Activated CD4-positive, alpha-beta T cell treated with anti-CD3 and anti-CD28 coated beads for 36 hours (primary cell): ENCODE measurements around the gene SMAD7. TPM values are rescaled to one million over a fixed set of nuclear protein-coding genes. Genes with fewer than 3 reads are reported as not detected.
A peak's percentile ranks its signal among the peaks of the same experiment; 100 is the strongest.

Source experiments
- ATAC-seq: fragments of 200-7000 bp; cut with Tn5 transposase; one replicate; pipeline ENCODE4 v1.10.0; 2021; ENCODE audit warnings: mild to moderate bottlenecking, moderate library complexity
- CTCF ChIA-PET: fragments of 350-600 bp; sonication (Branson Sonifier 250); formaldehyde crosslinking; loops from one replicate; lab custom pipeline; 2021; ENCODE audit warnings: antibody characterized with exemption; lab: Charles Lee
- POLR2A ChIA-PET: fragments of 350-600 bp; sonication (Branson Sonifier 250); formaldehyde crosslinking; loops from one replicate; lab custom pipeline; 2021; ENCODE audit warnings: antibody characterized with exemption, inconsistent platforms; lab: Charles Lee
- DNase-seq: peaks from one replicate; pipeline ENCODE4 v3.0.0-alpha.2; 2020
- H3K27ac Mint-ChIP-seq: one replicate; pipeline ENCODE4 v1.8.0; 2021; ENCODE audit warnings: mixed read lengths
- H3K27me3 Mint-ChIP-seq: one replicate; pipeline ENCODE4 v1.8.0; 2021; ENCODE audit warnings: mixed read lengths
- H3K36me3 Mint-ChIP-seq: one replicate; pipeline ENCODE4 v1.8.0; 2021; ENCODE audit warnings: low read depth, mixed read lengths
- H3K4me1 Mint-ChIP-seq: one replicate; pipeline ENCODE4 v1.8.0; 2021; ENCODE audit warnings: mixed read lengths
- H3K4me3 Mint-ChIP-seq: one replicate; pipeline ENCODE4 v1.8.0; 2021; ENCODE audit warnings: mild to moderate bottlenecking, moderate library complexity, mixed read lengths
- H3K9me3 Mint-ChIP-seq: one replicate; pipeline ENCODE4 v1.8.0; 2021; ENCODE audit warnings: low read depth, mixed read lengths
- intact Hi-C, 2 experiments: fragments of 100-400 bp; cut with DNase I in 1 of 2; cut with micrococcal nuclease in 1 of 2; formaldehyde crosslinking; loops; one replicate each; pipeline versions ENCODE4 v1.14.2 to v1.15.1; 2022 to 2024; cut with DNase I, micrococcal nuclease
- total RNA-seq, 2 experiments: library from RNA; stranded (reverse); gene quantifications; one replicate each; pipeline ENCODE4 v1.2.3, GENCODE V29; 2021

SMAD7 gene
- total RNA-seq, 2 experiments from 2014 or later: 7.2 to 9.3 TPM

DNA sequence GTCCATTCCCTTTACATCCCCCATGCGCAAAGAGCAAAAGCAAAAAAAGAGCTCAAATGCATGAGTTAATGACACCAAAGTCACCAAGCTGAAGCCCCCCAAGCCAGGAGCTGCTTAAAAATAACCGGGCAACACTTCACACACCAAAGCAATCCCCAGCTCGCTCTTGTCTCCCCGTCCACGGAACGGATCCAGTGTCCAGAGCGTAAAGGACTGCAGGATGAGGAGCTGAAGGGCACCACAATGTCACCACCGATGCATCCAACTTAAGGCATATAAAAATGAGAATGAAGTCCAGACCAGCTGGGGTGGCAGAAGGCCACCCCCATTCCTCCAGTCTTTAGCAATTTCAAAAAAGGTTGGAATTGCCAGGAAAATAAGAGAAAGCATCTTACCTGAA lies 8.7 kb downstream of the SMAD7 start:
- ChIA-PET CTCF (interaction anchor here (1.5 kb wide), 1 partner anchor 14 kb away, joined by 8 read pairs; no protein-coding TSS in a partner anchor), POLR2A (no interaction called here)
- intact Hi-C loops: no loop called here
- no peaks in the 10 kb centered on the region for H3K9me3 Mint-ChIP-seq
- no peak overlapping the region for H3K4me3 Mint-ChIP-seq
- DNase-seq (no peak), ATAC-seq (no peak)
- peak overlapping the region; percentile 95 for H3K27ac Mint-ChIP-seq
- H3K27me3 Mint-ChIP-seq: no peaks in the 10 kb centered on the region
- H3K36me3 Mint-ChIP-seq: peaks cover 39% of the 10 kb centered on the region
- peaks cover 94% of the 10 kb centered on the region for H3K4me1 Mint-ChIP-seq

DNA sequence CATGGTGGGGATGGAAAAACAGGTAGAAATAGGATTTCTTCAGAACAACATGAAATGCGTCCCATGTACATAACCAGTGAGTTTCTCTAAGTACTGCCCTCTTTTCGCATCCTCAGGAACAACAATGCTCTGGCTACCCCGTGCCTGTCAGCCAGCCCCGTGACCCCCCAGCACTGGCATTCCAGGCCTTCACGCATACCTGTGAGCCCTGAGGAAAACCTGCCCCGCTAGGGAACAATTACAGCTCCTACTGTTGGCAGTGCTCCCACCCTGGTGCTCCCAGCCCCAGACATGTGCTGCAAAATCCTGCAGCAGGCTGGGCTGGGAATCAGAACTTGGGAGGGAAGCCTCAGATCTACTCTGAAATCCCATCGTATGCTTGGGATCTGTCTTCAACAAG lies 9.1 kb downstream of the SMAD7 start:
- H3K27ac Mint-ChIP-seq: peak overlapping the region; percentile 95
- intact Hi-C loops: loop anchor here (1.0 kb wide), 2 partner anchors 9 to 11 kb away; no protein-coding TSS in a partner anchor
- ATAC-seq (no peak), DNase-seq (no peak)
- peaks cover 91% of the 10 kb centered on the region for H3K4me1 Mint-ChIP-seq
- ChIA-PET POLR2A (interaction anchor here (0.5 kb wide), 1 partner anchor 22 kb away, joined by 6 read pairs; no protein-coding TSS in a partner anchor), CTCF (interaction anchor here (1.5 kb wide), 1 partner anchor 13 kb away, joined by 8 read pairs; no protein-coding TSS in a partner anchor)
- no peaks in the 10 kb centered on the region for H3K27me3 Mint-ChIP-seq
- H3K4me3 Mint-ChIP-seq: peak overlapping the region; percentile 65
- peaks cover 36% of the 10 kb centered on the region for H3K36me3 Mint-ChIP-seq
- no peaks in the 10 kb centered on the region for H3K9me3 Mint-ChIP-seq

DNA sequence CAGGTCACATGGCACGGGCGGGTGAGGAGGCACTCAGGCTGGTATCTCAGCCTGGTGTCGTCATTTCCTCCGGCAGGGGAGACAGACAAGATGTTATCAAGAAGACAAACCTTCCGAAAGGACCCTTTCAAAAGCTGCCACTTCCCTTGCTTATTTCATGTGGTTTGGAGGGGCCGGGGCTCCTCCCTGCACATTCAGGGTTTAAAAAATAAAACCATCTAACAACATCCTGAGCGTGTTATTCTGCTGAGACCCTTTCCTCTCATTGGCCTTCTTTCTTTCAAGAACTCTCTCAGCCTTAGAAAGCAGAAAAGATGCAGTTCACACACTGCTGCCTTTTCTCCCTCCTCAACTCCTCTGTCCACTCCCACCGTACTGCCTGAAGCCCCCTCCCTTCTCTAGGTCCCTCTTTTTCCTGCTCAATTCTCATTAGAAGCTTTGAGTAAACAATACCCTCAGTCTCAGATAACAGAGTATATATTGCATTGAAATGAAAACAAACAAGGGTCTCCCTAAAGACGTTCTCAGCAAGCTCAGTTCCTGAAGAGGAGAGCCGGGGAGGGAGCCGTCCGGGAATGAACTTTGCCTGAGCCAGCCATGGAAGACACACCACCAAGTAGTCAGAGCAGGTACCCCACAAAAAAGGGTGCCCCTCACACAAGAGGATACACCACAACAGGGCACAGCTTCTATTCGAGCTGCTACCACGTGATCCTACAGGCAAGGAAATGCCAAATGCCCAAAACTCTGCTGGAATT lies 9.7 kb downstream of the SMAD7 start:
- peak overlapping the region; percentile 95 for H3K27ac Mint-ChIP-seq
- ATAC-seq (peak; percentile 88), DNase-seq (peak; percentile 82)
- H3K36me3 Mint-ChIP-seq: peaks cover 31% of the 10 kb centered on the region
- H3K9me3 Mint-ChIP-seq: no peaks in the 10 kb centered on the region
- no peaks in the 10 kb centered on the region for H3K27me3 Mint-ChIP-seq
- H3K4me3 Mint-ChIP-seq: peak overlapping the region; percentile 65
- POLR2A ChIA-PET: interaction anchor here (0.5 to 0.6 kb wide), 2 partner anchors 17 to 21 kb away, joined by 3 to 6 read pairs; no protein-coding TSS in a partner anchor
- intact Hi-C loops: loop anchor here (1.0 kb wide), 2 partner anchors 9 to 11 kb away; no protein-coding TSS in a partner anchor
- peaks cover 89% of the 10 kb centered on the region for H3K4me1 Mint-ChIP-seq
- CTCF ChIA-PET: interaction anchor here (1.5 kb wide), 1 partner anchor 13 kb away, joined by 8 read pairs; no protein-coding TSS in a partner anchor

DNA sequence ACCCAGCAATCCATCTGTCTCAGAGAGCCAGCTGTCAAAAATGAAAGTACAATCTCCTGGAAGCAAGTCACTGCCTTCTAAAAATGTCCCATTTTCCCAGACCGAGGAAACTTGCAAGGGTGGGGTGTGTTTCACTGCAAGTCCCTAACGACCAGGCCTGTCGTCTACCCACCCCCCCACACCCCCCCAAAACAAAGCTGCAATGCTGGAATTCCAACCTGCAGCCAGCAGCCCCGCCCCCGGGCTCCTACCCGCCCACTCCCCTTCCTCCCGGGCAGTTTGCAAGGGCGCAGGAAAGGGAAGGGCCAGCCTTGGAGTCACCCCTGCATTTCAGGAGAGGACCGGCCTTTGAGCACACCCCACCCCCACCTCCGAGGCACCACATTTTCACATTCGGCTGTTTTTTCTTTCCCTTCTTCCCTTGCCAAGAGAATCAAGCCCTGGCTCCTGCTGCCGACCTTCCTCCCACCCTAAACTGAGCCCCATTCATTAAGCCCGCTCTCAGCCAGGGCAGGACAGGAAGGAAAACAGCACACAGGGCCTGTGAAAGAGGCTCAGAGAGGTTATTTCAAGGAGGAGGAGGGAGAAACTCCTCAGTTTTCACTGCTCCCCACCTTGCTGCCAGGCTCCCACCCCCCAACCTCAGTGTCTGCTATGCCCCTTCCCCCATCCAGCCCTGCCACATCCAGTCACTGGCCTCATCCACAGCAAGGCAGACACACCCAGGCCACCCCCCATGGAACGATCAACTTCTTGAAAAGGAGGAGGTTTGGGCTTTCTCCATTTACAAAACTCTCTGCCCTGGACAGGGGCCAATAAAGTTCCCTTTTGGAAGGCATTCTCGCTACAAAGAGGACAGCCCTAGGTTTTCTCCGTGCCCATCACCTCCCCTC lies 11.3 kb downstream of the SMAD7 start:
- H3K9me3 Mint-ChIP-seq: no peaks in the 10 kb centered on the region
- peaks cover 87% of the 10 kb centered on the region for H3K4me1 Mint-ChIP-seq
- CTCF ChIA-PET: interaction anchor here (1.9 kb wide), 1 partner anchor 8 kb away, joined by 8 read pairs; no protein-coding TSS in a partner anchor
- POLR2A ChIA-PET: no interaction called here
- ATAC-seq (no peak), DNase-seq (peak; percentile 4)
- no peak overlapping the region for H3K4me3 Mint-ChIP-seq
- H3K36me3 Mint-ChIP-seq: peaks cover 21% of the 10 kb centered on the region
- intact Hi-C loops: loop anchor here in 1 of 2 experiments (10.0 kb wide), 1 partner anchor 1015 kb away; no protein-coding TSS in a partner anchor
- H3K27me3 Mint-ChIP-seq: no peaks in the 10 kb centered on the region
- H3K27ac Mint-ChIP-seq: peak overlapping the region; percentile 95

DNA sequence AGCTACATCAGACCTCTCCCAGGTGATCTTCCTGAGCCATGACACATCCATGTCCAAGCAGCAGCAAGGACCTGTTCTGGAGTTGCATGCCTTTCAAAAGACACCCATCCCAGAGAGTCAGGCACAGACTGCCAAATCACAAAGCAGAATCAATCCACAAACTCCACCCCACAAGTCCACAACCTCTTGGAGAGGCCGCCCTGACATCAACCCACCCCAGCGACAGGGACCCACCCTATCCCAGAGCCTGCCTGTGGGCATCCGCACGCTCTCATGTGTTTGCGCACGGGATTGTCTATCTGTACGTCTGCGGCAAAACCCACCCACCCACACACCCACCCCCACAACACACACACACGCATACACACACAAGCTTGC lies 11.9 kb downstream of the SMAD7 start:
- ChIA-PET CTCF (interaction anchor here (0.6 to 1.9 kb wide), 4 partner anchors 8 to 106 kb away, joined by 3 to 8 read pairs (median 4); no protein-coding TSS in a partner anchor), POLR2A (no interaction called here)
- no peaks in the 10 kb centered on the region for H3K9me3 Mint-ChIP-seq
- no peak overlapping the region for H3K27ac Mint-ChIP-seq
- peaks cover 21% of the 10 kb centered on the region for H3K36me3 Mint-ChIP-seq
- H3K4me3 Mint-ChIP-seq: no peak overlapping the region
- DNase-seq: peak; percentile 9
- ATAC-seq: no peak
- H3K27me3 Mint-ChIP-seq: no peaks in the 10 kb centered on the region
- intact Hi-C loops: loop anchor here in 1 of 2 experiments (10.0 kb wide), 1 partner anchor 1014 kb away; no protein-coding TSS in a partner anchor
- H3K4me1 Mint-ChIP-seq: peaks cover 87% of the 10 kb centered on the region

DNA sequence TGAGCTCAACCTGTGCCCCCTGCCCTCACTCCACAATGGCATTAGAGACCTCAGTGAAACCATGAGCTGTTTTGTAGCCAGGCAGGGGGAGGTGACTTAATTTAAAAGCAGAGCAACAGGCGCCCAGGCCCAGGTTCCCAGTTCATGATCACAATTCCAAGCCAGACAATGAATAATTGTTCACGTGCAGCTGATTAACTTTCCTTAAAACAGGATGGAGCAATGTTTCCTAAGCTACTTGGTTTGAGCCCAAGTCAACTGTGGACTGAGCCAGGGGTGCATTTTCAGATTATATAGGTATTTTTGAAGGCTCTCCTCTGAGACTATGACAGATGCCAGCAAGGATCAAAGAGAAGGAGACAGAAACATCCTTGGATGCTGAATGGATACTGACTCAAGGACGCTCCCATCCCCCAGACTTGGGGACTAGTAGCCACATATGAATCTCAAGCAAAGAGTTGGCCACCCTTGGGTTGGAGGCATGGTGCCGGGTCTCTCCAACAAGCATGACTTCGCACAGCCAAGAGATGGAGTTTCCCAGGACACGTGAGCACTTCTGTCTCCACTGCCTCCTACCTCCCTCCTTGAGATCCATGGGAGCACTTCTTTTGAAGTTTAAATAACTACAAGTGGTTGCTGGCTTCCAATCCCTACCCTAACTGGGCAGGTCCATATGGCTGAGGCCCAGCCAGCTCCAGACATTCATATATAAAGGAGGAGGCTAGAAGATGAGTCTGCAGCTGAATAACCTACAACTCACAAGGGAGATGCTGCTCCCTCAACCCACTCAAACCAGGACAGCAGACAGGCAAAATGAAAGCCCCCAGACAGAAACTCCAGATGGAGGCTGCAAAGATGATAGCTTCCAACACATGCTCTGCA lies 12.7 kb downstream of the SMAD7 start:
- H3K27me3 Mint-ChIP-seq: no peaks in the 10 kb centered on the region
- H3K27ac Mint-ChIP-seq: no peak overlapping the region
- DNase-seq: no peak
- intact Hi-C loops: loop anchor here in 1 of 2 experiments (10.0 kb wide), 1 partner anchor 1013 kb away; no protein-coding TSS in a partner anchor
- H3K4me3 Mint-ChIP-seq: no peak overlapping the region
- no peaks in the 10 kb centered on the region for H3K9me3 Mint-ChIP-seq
- peaks cover 19% of the 10 kb centered on the region for H3K36me3 Mint-ChIP-seq
- CTCF ChIA-PET: interaction anchor here (0.6 to 1.9 kb wide), 5 partner anchors 9 to 245 kb away, joined by 3 to 8 read pairs (median 4); no protein-coding TSS in a partner anchor
- POLR2A ChIA-PET: interaction anchor here (0.7 kb wide), 1 partner anchor 15 kb away, joined by 3 read pairs; no protein-coding TSS in a partner anchor
- ATAC-seq: no peak
- peaks cover 87% of the 10 kb centered on the region for H3K4me1 Mint-ChIP-seq

DNA sequence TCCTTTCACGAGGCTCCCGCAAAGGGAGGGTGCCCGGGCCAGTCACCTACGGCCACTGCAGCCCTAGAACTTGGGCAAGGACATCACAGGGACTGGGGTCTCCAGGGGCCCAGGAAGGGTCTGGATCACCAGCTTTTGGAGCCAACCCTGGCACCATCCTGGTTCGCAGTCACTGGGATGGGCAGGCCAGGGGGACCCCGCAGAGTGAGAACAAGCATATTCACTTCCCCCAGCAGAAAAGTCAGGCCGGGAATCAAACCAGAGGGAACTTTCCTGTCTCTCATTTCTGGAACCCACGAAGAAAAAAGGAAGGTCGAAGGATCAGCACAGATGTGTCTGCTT lies 15.4 kb downstream of the SMAD7 start:
- DNase-seq (no peak), ATAC-seq (no peak)
- Mint-ChIP-seq H3K27me3 (no peaks in the 10 kb centered on the region), H3K4me3 (peak overlapping the region; percentile 60), H3K36me3 (peaks cover 4% of the 10 kb centered on the region), H3K27ac (peak overlapping the region; percentile 99), H3K9me3 (no peaks in the 10 kb centered on the region), H3K4me1 (peaks cover 90% of the 10 kb centered on the region)
- intact Hi-C loops: loop anchor here in 1 of 2 experiments (10.0 kb wide), 1 partner anchor 1011 kb away; no protein-coding TSS in a partner anchor
- POLR2A ChIA-PET: no interaction called here
- CTCF ChIA-PET: interaction anchor here (0.7 to 1.0 kb wide), 2 partner anchors 84 to 119 kb away, joined by 3 to 6 read pairs; no protein-coding TSS in a partner anchor

DNA sequence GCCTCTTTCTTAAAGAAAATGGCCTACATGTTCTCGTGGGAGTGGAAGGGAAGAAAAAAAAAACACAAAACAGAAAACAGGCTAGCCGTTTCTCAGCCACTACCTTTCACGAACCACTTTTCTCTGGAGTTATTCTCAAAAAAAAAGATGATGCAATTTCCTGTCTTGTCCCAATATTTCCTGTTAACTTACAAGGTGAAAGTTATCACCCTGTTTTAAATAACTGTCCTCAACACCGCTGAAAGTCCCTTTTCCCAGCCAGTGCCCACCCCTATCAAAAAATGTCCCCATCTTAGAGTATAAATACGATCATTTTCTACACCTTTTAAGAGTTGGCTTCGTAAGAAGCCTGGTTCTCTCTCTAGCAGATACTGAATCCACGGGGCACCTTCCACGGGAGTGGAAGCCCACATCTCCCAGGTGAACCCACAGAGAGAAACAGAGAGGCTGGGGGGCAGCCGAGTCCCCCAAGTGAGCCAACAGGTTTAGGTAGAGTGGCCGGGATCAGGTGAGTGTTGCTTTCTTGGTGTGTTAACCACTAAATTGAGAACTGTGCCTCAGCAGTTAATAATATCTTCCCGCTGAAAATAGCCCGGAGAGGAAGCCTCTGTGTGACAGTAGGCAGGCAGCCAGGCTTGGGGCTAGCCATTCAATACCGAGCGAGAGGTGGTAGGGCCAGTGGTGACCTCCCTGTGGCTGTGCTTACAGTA lies 15.9 kb downstream of the SMAD7 start:
- Mint-ChIP-seq H3K36me3 (peaks cover 4% of the 10 kb centered on the region), H3K9me3 (no peaks in the 10 kb centered on the region), H3K27ac (peak overlapping the region; percentile 99), H3K4me1 (peaks cover 90% of the 10 kb centered on the region), H3K27me3 (no peaks in the 10 kb centered on the region), H3K4me3 (peak overlapping the region; percentile 60)
- ChIA-PET POLR2A (interaction anchor here (0.5 kb wide), 1 partner anchor 1005 kb away, joined by 6 read pairs; no protein-coding TSS in a partner anchor), CTCF (interaction anchor here (0.6 to 1.0 kb wide), 3 partner anchors 80 to 119 kb away, joined by 3 to 6 read pairs (median 3); no protein-coding TSS in a partner anchor)
- DNase-seq (peak; percentile 10), ATAC-seq (no peak)
- intact Hi-C loops: loop anchor here in 1 of 2 experiments (5.0 to 10.0 kb wide), 2 partner anchors 552 to 1010 kb away; partner anchors contain the start of gene C18orf32

DNA sequence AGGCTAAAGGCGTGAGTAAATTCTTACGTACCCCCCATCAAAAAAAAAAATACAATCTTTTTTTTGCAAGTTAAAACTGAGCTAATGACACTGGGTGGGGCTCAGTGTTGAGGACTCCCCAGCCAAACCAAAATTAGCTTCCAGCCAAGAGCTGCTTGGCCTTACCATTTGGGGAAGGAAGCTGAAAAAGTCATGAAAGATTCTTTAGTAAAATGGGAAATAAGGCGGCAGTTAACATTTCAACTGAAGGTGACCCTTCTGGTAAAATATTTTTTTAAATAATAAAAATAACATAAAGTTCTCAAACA lies 16.4 kb downstream of the SMAD7 start:
- ChIA-PET CTCF (interaction anchor here (0.6 kb wide), 1 partner anchor 81 kb away, joined by 3 read pairs; no protein-coding TSS in a partner anchor), POLR2A (interaction anchor here (0.5 kb wide), 1 partner anchor 1004 kb away, joined by 6 read pairs; no protein-coding TSS in a partner anchor)
- H3K27me3 Mint-ChIP-seq: no peaks in the 10 kb centered on the region
- no peaks in the 10 kb centered on the region for H3K9me3 Mint-ChIP-seq
- H3K4me3 Mint-ChIP-seq: peak overlapping the region; percentile 60
- intact Hi-C loops: loop anchor here in 1 of 2 experiments (5.0 to 10.0 kb wide), 2 partner anchors 553 to 1010 kb away; partner anchors contain the start of gene C18orf32
- peaks cover 90% of the 10 kb centered on the region for H3K4me1 Mint-ChIP-seq
- ATAC-seq: no peak
- H3K27ac Mint-ChIP-seq: peak overlapping the region; percentile 99
- no peak for DNase-seq
- H3K36me3 Mint-ChIP-seq: peaks cover 4% of the 10 kb centered on the region
